ENCODE measurements around the gene MROH2A.

MROH2A gene

DNA sequence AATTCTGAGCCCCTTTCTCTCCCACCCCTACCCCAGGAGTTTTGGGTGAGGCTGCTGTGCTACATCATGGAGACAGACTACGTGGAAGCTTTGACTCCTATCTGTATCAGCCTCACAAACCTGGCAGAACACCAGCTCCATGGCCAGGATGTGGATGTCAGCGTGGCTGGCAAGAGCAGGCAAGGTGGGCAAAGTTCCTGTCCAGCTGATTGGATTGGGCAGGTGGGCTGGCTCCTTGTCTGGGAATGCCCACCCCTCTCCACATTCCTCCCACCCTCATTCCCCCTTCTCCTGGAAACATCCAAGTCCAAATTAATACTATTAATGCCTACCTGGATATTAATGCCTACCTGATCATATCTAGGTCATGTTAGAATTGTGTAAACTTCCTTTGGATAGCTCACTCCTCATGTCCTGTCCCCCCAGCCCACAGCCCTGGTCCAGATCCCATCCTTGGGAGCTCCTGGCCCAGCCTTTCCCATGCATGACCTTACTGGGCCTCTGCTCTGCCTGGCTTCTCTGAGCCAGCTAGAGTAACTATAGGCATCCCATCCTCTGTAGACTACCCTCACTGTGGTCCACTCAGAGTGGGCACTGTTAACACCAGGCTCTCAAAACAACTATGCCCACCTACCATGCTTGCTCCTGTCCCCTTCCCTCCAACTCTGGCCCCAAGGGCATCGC is 24.1 kb downstream of the MROH2A start:
- no peak for DNase-seq

DNA sequence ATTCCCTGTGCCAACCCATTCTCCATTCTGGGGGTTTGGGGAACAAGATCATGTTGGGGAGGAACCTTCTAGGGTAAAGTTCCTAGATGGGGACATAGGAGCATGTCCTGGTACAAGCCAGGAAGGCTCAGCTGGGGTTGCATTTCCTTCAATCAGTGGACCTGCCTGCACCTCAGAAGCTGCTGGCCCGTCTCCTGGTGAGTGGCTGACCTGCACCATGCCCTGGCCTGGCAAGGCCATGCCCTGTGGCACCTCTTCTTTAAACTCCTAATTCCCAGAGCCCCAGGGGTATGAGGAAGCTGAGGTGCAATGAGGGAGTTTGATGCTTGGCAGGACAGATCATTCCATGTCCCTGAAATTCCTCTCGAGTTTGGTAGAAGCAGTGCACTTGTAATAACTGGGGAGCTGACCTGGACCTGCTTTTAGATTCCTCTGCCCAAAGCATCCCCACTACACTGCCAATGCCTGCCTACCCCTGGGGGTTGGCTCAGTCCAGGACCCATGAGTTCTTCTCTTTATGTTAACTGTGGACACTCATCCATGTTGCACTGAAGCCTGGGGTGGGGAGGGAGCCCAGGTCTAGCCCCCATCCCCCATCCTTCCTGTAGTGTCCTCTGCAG is 25.3 kb downstream of the MROH2A start:
- DNase-seq = no peak

- no peak for DNase-seq
Measured at GRCh38 chr2:233803994-233804393, 25.9 kb downstream of the MROH2A start.

DNA sequence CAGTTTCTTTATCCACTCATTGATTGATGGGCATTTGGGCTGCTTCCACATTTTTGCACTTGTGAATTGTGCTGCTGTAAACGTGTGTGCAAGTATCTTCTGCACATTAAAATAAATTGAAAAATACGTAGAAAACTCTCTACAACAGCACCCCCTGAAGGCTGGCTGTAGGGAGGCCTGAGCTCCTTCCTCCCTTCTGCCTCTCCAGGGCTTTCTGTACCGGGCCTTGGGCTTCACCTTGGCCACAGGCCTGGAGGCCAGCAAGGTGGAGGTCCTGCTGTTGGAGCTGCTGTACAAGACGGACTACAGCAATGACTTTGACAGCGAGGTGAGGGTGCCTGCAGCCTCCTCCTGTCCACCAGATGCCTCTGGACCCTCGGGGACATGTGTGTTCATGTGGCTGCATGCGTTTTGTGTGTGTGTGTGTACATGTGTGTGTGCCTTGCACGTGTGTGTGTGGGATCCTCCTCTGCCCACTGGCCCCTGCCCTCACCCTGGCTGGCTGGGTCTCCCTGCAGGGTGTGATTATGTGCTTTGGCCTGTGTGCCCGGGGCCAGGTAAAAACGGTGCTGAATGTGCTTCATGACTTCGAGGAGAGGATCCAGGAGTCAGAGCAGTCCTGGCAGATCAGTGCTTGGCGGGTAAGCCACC is 29.2 kb downstream of the MROH2A start:
- DNase-seq = no peak

- DNase-seq = no peak
Measured at GRCh38 chr2:233807966-233808935, 30.1 kb downstream of the MROH2A start.

DNA sequence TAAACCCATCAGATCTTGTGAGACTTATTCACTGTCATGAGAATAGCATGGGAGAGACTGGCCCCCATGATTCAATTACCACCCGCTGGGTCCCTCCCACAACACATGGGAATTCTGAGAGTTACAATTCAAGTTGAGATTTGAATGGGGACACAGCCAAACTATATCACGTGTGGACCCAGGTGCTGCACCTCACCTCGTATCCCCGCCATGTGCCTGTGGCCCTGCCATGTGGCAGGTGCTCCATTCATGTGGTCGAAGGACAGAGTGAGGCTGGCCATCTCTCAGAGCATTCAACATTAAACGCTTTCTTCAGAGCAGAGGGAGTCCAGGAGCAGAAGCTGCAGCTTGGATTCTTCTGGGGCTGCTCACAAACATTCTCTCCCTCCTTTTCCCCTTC is 32.3 kb downstream of the MROH2A start:
- DNase-seq = no peak

DNA sequence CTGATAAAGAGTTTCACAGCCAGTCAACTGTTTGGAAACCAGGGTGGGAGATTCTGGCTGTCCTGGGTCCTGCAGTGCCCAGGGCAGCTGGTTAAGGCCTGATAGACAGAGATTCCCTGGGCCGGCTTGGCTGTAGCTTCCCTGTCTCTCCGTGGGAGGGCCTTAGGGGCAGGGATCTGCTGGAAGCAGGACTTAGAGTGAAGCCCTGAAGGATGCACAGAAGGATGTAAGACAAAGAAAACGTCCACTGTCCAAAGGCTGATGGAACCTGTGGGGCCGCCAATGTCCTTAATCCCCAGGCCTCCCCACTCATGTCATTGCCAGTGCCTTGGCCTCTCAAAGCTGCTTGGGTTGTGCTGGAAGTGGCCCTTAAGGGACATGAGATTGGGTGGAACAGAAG is 33.0 kb downstream of the MROH2A start:
- no peak for DNase-seq

- no peak for DNase-seq
Measured at GRCh38 chr2:233811732-233812131, 33.6 kb downstream of the MROH2A start.

GRCh38 chr2:233813236-233814055 is 35.3 kb downstream of the MROH2A start:
- DNase-seq = no peak

- DNase-seq = no peak
Measured at GRCh38 chr2:233814056-233814835, 36.1 kb downstream of the MROH2A start.

- no peak for DNase-seq
Measured at GRCh38 chr2:233815861-233816260, 37.7 kb downstream of the MROH2A start.

DNA sequence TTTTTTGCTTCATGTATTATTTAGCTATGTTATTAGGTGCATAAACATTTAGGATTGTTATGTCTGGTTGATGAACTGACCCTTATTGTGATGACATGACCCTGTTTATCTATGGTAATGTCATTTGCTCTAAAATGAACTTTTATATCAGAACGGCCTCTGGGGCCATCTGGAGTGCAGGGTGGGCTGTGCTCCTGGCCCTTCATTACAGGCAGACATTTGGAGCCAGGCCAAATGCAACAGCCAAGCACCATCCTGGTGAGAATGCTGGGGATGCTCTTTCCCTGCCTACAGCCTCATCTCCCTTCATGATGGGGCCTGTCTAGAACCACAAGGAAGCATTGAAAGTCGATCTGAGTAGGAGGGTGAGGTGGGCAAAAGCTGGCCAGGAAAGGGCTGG is 38.2 kb downstream of the MROH2A start:
- DNase-seq = no peak

GRCh38 chr2:233816771-233817170 is 38.6 kb downstream of the MROH2A start:
- DNase-seq = no peak

GRCh38 chr2:233817361-233817911 is 39.3 kb downstream of the MROH2A start:
- no peak for DNase-seq

GRCh38 chr2:233817995-233818638 is 40.0 kb downstream of the MROH2A start:
- DNase-seq = no peak

DNA sequence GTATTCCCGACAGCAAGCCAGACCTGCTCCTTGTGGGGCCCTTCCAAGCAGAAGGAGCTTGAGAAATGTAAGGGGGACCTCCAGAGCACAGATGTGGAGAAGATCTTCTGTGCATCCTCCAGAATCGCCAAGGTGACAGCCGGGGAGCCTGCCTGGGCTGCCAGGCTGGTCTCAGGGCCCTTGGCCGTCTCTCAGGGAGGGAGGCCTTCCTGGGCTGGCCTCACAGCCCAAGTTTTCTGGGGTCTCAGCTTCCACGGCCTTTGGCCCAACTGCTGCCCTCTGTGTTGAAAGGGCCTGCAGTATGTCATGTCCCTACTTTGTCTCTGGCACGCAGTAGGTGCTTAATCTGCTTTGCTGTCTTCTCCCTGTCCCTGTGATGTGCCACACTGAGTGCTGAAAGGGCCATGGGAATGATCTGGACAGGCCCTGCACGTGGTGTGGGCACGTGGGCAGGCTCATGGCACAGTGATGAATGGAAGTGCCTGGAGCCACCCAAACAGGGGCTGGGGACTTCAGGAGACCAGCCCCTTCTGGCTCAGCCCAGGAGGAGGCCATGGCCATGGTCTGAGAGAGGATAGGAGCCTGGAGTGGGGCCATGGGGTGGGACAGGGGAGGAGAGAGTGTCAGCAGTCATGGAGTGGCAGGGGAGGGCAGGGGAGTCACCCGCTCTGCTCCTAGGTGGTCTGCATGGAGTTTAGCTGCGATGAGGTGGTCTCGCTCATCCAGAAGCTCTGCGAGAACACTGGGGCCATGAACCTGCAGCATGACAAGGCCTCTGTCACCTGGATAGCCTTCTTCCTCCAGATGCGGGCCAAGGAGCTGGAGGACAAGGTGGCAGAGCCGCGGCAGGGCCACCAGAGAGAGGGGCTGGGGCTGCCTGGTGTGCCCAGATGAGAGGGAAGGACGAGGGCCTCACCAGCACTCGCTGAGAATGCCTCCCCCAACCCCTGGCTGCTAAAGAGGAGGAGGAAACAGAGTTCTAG is 40.8 kb downstream of the MROH2A start:
- no peak for DNase-seq

DNA sequence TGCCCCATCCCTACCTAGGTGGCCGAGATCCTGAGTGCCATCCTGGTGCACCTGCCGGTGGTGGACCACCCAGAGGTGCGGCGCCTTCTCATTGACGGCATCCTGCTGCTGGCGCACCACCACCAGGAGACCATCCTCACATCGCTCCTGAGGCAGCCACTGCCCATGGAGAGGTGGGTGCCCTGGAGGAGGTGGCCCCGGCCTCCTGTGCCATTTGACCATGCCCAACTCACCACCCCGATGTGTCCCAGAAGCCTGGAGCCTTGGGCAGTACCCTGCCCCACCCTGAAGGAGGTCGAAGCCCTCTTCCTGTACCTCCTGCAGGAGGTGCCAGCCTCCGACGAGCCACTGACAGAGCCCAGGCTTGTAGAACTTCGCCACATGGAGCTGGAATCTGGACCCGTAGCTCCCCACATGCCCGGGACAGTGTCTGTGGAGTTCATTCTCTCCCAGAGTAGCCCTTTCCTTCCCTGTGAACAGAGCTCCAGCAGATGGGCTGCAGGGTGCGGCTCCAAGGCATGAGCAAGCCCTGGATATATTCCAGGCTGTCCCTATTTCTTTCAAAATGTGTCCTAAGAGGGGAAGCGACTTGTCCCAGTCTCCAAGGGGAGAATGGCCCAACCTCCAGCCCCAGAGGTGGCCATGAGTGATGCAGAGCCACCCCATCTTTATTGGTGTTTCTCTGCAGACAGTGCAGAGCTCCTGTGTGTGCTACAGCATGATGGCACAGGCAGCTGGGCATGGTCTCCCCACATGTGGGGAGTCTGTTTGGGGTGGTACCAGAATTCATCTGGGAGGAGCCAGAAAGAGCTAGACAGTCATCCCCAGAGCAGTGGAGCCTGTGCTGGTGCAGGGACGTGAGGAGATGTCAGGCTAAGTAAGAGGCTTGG is 42.0 kb downstream of the MROH2A start:
- no peak for DNase-seq

DNA sequence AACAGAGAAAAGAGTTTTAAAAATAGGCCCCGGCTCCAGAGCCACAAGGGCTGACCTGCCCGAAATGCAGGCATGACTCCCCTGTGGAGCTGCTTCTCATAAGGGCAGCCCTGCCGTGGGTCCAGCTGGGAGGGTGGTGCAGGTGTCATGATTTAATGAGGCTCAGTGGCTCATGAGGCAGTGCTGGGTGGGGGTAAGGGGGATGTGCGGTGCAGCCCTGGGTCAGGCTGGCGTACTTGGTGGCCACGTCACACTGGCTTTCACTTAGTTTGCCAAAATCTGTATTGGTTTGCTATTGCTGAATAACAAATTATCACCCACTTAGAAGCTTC is 42.6 kb downstream of the MROH2A start:
- DNase-seq = no peak

Measured in effector CD8-positive, alpha-beta T cell (primary cell).